Measurements from ENCODE around the gene THRA. TPM values are rescaled to one million over a fixed set of nuclear protein-coding genes. Genes with fewer than 3 reads are reported as not detected.

THRA gene
- total RNA-seq, 1 donor from 2014 or later: 55.6 TPM

GRCh38 chr17:40093005-40093579 is 30.3 kb downstream of the THRA start:
- peak overlapping the region; percentile 30 for H3K27ac ChIP-seq
- no peaks in the 10 kb centered on the region for H3K27me3 ChIP-seq
- no peak for ATAC-seq
- DNase-seq: no peak
- no peaks in the 10 kb centered on the region for H3K9me3 ChIP-seq
- peaks cover 70% of the 10 kb centered on the region for H3K36me3 ChIP-seq
- no peak for TF ChIP-seq CTCF (IDR thresholded peaks at IDR 0.05)
- intact Hi-C loops (cut with DNase I): no loop called here
- peaks cover 31% of the 10 kb centered on the region for H3K4me1 ChIP-seq
- H3K4me3 ChIP-seq: no peak overlapping the region

DNA sequence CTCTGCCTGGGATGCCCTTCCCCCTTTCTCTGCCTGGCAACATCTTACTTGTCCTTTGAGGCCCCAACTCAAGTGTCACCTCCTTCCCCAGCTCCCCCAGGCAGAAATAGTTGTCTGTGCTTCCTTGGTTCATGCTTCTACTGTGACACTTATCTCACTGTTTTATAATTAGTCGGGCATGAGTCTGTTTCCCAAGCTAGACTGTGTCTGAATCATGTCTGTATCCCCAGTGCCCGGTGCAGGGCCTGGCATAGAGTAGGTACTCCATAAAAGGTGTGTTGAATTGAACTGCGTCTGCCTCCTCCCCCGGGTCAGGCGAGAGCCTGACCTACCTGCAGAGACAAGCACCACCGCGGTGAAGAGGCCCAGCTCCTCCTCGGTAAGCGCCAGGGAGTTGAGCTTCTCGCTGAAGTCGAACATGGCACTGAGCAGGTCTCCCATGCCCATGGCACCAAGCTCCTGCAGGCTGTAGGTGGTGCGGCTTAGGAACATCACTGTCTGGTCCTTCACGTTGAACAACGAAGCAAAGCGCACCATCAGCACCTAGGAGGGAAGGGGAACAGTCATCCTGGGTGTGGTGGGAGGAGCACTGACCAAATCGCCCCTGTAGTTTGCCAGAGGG is 30.9 kb downstream of the THRA start:
- Histone ChIP-seq H3K27ac (peak overlapping the region; percentile 30), H3K27me3 (no peaks in the 10 kb centered on the region), H3K4me1 (peaks cover 37% of the 10 kb centered on the region), H3K36me3 (peaks cover 64% of the 10 kb centered on the region), H3K9me3 (no peaks in the 10 kb centered on the region), H3K4me3 (no peak overlapping the region)
- intact Hi-C loops (cut with DNase I): no loop called here
- ATAC-seq (no peak), DNase-seq (no peak)
- TF ChIP-seq CTCF (IDR thresholded peaks at IDR 0.05): no peak

GRCh38 chr17:40094874-40095273 is 32.1 kb downstream of the THRA start:
- Histone ChIP-seq H3K27me3 (no peaks in the 10 kb centered on the region), H3K4me3 (no peak overlapping the region), H3K27ac (peak overlapping the region; percentile 95), H3K36me3 (peaks cover 52% of the 10 kb centered on the region), H3K9me3 (no peaks in the 10 kb centered on the region), H3K4me1 (peaks cover 38% of the 10 kb centered on the region)
- DNase-seq (no peak), ATAC-seq (no peak)
- no peak for TF ChIP-seq CTCF (IDR thresholded peaks at IDR 0.05)
- intact Hi-C loops (cut with DNase I): no loop called here

DNA sequence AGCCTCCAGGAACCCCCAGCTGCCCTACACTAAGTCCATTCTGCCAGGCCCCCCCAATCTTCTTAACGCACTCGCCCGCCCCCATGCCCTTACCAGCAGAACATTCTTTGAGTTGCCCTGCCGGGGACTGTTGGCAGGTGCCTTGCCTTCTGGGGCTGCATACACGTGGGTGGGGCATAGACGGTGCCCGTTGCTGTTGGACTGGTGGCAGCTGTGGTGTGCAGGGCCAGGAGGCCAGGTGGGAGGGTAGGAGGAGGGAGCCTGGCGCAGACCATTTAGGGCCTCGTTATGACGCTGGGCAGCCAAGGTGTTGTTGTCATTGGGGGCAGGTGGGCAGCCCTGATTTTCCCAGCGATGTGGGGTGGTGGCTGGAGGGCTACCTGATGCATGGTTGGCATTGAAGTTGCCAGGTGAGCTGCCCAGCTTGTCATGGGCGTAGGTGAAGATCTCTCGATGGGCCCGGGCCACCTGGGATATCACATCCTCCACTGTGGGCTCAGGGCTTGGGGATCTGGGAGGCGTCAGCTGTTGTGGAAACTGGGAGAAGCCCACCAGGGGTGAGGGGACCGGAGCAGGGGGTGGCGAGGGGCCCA is 32.7 kb downstream of the THRA start:
- ATAC-seq: no peak
- intact Hi-C loops (cut with DNase I): no loop called here
- no peaks in the 10 kb centered on the region for H3K9me3 ChIP-seq
- peak overlapping the region; percentile 95 for H3K27ac ChIP-seq
- DNase-seq: no peak
- no peak for TF ChIP-seq CTCF (IDR thresholded peaks at IDR 0.05)
- H3K4me1 ChIP-seq: peaks cover 38% of the 10 kb centered on the region
- H3K36me3 ChIP-seq: peaks cover 51% of the 10 kb centered on the region
- H3K4me3 ChIP-seq: no peak overlapping the region
- no peaks in the 10 kb centered on the region for H3K27me3 ChIP-seq

DNA sequence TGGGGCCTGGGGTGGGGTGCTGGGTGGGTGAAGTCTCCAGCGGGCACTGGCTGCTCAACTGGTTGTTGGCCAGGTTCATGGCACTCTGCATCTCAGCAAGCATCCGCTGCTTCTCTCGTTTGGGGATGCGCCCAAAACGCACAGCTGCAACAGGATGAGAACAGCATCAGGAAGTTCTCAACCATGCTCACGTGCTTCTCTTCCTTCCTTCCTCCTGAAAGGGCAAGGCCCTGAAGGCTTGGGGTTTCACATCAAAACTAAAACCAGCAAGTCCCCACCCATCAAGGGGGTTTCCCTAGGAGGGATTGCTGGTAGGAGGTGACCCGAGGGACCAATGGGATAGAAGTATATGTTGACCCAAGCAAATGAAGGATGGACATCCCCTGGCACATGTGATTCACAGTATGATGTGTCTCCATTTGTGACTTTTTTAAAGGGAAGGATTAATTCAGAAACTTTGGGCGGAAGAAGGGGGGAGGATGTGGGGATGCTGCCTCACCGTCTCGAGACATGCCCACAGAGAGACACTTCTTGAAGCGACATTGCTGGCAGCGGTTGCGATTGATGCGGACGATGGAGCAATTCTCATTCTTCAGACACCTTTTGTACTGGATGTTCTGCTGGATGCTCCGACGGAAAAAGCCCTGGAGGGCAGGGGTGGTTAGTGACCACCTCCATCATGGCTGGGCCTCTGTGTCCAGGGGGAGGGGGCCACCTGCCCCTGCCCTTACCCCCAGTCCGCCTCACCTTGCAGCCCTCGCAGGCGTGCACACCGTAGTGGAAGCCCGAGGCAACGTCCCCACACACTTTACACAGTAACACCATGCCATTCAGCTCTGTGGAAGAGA is 33.4 kb downstream of the THRA start:
- H3K4me1 ChIP-seq: peaks cover 41% of the 10 kb centered on the region
- no peaks in the 10 kb centered on the region for H3K9me3 ChIP-seq
- H3K27me3 ChIP-seq: no peaks in the 10 kb centered on the region
- intact Hi-C loops (cut with DNase I): no loop called here
- H3K36me3 ChIP-seq: peaks cover 51% of the 10 kb centered on the region
- TF ChIP-seq CTCF (IDR thresholded peaks at IDR 0.05): no peak
- no peak for DNase-seq
- peak overlapping the region; percentile 86 for H3K4me3 ChIP-seq
- peak overlapping the region; percentile 95 for H3K27ac ChIP-seq
- ATAC-seq: peak; percentile 0
